Activated naive CD4-positive, alpha-beta T cell treated with anti-CD3 and anti-CD28 coated beads for 36 hours (primary cell): ENCODE measurements around the gene ASIC1. TPM values are rescaled to one million over a fixed set of nuclear protein-coding genes. Genes with fewer than 3 reads are reported as not detected.

ENCODE experiments used
- CTCF ChIA-PET: fragments of 350-600 bp; sonication (Branson Sonifier 250); formaldehyde crosslinking; loops from one replicate; lab custom pipeline; 2021; ENCODE audit warnings: antibody characterized with exemption; lab: Charles Lee
- DNase-seq: peaks from one replicate; pipeline ENCODE4 v3.0.0-alpha.2; 2020
- H3K27ac Mint-ChIP-seq: one replicate; pipeline ENCODE4 v1.8.0; 2021; ENCODE audit warnings: mild to moderate bottlenecking, mixed read lengths
- H3K27me3 Mint-ChIP-seq: one replicate; pipeline ENCODE4 v1.8.0; 2021; ENCODE audit warnings: low read depth, mixed read lengths
- H3K36me3 Mint-ChIP-seq: one replicate; pipeline ENCODE4 v1.8.0; 2021; ENCODE audit warnings: low read depth, mixed read lengths
- H3K4me1 Mint-ChIP-seq: one replicate; pipeline ENCODE4 v1.8.0; 2021; ENCODE audit warnings: low read depth, mixed read lengths
- H3K4me3 Mint-ChIP-seq: one replicate; pipeline ENCODE4 v1.8.0; 2021; ENCODE audit warnings: mild to moderate bottlenecking, moderate library complexity, mixed read lengths
- H3K9me3 Mint-ChIP-seq: one replicate; pipeline ENCODE4 v1.8.0; 2021; ENCODE audit warnings: mixed read lengths
- intact Hi-C: fragments of 100-400 bp; cut with micrococcal nuclease; formaldehyde crosslinking; loops from one replicate; pipeline ENCODE4 v1.15.1; 2023
- total RNA-seq, 2 experiments: library from RNA; stranded (reverse); gene quantifications; one replicate each; pipeline ENCODE4 v1.2.3, GENCODE V29; 2021

The ASIC1 gene
- total RNA-seq, 2 experiments from 2014 or later = 3.2 to 3.7 TPM

- Mint-ChIP-seq H3K27ac (no peak overlapping the region), H3K4me1 (peaks cover 4% of the 10 kb centered on the region), H3K36me3 (no peaks in the 10 kb centered on the region), H3K9me3 (no peaks in the 10 kb centered on the region), H3K27me3 (no peaks in the 10 kb centered on the region), H3K4me3 (no peak overlapping the region)
- intact Hi-C loops = no loop called here
- CTCF ChIA-PET = interaction anchor here (0.5 to 9.4 kb wide), 8 partner anchors 9 to 305 kb away, joined by 3 to 161 read pairs (median 4); no protein-coding TSS in a partner anchor
- DNase-seq = no peak
Measured at GRCh38 chr12:50065726-50066310, 8.4 kb downstream of the ASIC1 start.

GRCh38 chr12:50066402-50066801, 9.0 kb downstream of the ASIC1 start:
- peaks cover 4% of the 10 kb centered on the region for H3K4me1 Mint-ChIP-seq

GRCh38 chr12:50069069-50069468, 11.7 kb downstream of the ASIC1 start:
- no peaks in the 10 kb centered on the region for H3K9me3 Mint-ChIP-seq

More at GRCh38 chr12:50066402-50066801, 9.0 kb downstream of the ASIC1 start:
- H3K36me3 Mint-ChIP-seq = no peaks in the 10 kb centered on the region
- no peak for DNase-seq
- H3K4me3 Mint-ChIP-seq = no peak overlapping the region
- intact Hi-C loops = no loop called here
- H3K27me3 Mint-ChIP-seq = no peaks in the 10 kb centered on the region
- CTCF ChIA-PET = interaction anchor here (0.5 to 9.4 kb wide), 7 partner anchors 8 to 348 kb away, joined by 3 to 161 read pairs (median 4); no protein-coding TSS in a partner anchor
- no peaks in the 10 kb centered on the region for H3K9me3 Mint-ChIP-seq
- H3K27ac Mint-ChIP-seq = no peak overlapping the region

DNA sequence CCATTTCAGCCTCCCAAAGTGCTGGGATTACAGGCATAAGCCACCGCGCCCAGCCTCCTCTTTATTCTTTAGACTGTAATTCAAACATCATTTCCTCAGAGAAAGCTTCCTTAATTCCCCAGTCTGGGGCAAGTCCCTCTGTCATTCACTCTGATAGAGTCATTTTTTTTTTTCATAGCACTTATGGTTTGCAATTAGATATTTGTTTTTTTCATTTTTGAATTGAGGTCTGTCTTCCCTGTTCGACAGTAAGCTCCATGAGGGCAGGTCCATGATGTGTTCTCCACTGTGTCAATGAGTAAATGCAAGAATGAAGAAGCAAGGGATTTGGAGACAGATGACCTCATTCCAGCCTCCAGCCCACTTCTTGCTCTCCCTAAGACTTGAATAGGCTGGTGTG, 12.1 kb downstream of the ASIC1 start:
- Mint-ChIP-seq H3K4me1 (peaks cover 4% of the 10 kb centered on the region), H3K27ac (no peak overlapping the region), H3K36me3 (no peaks in the 10 kb centered on the region), H3K27me3 (no peaks in the 10 kb centered on the region), H3K4me3 (no peak overlapping the region), H3K9me3 (no peaks in the 10 kb centered on the region)
- CTCF ChIA-PET = interaction anchor here (0.7 to 9.4 kb wide), 21 partner anchors 9 to 354 kb away, joined by 3 to 161 read pairs (median 7); partner anchors contain the start of genes AQP6, ASIC1, CERS5 and COX14
- DNase-seq = no peak
- intact Hi-C loops = no loop called here

More at GRCh38 chr12:50069069-50069468, 11.7 kb downstream of the ASIC1 start:
- no peak for DNase-seq
- Mint-ChIP-seq H3K4me3 (no peak overlapping the region), H3K36me3 (no peaks in the 10 kb centered on the region), H3K27me3 (no peaks in the 10 kb centered on the region), H3K4me1 (peaks cover 4% of the 10 kb centered on the region), H3K27ac (no peak overlapping the region)
- intact Hi-C loops = no loop called here
- CTCF ChIA-PET = interaction anchor here (0.7 to 9.4 kb wide), 14 partner anchors 9 to 354 kb away, joined by 3 to 161 read pairs (median 11); partner anchors contain the start of genes ASIC1, COX14 and SMARCD1

GRCh38 chr12:50070314-50071060, 13.1 kb downstream of the ASIC1 start:
- H3K4me3 Mint-ChIP-seq = no peak overlapping the region
- no peaks in the 10 kb centered on the region for H3K9me3 Mint-ChIP-seq
- H3K27me3 Mint-ChIP-seq = no peaks in the 10 kb centered on the region
- DNase-seq = peak; percentile 81
- no peak overlapping the region for H3K27ac Mint-ChIP-seq
- intact Hi-C loops = loop anchor here (1.0 kb wide), 4 partner anchors 14 to 294 kb away; no protein-coding TSS in a partner anchor
- H3K4me1 Mint-ChIP-seq = peaks cover 5% of the 10 kb centered on the region
- CTCF ChIA-PET = interaction anchor here (0.6 to 9.4 kb wide), 42 partner anchors 10 to 1400 kb away, joined by 3 to 161 read pairs (median 4); partner anchors contain the start of genes AQP6, ASIC1, CERS5 and COX14
- no peaks in the 10 kb centered on the region for H3K36me3 Mint-ChIP-seq

- H3K36me3 Mint-ChIP-seq = no peaks in the 10 kb centered on the region
- peaks cover 5% of the 10 kb centered on the region for H3K4me1 Mint-ChIP-seq
- no peaks in the 10 kb centered on the region for H3K9me3 Mint-ChIP-seq
- no peak overlapping the region for H3K27ac Mint-ChIP-seq
- no peak overlapping the region for H3K4me3 Mint-ChIP-seq
- CTCF ChIA-PET = interaction anchor here (0.6 to 9.4 kb wide), 7 partner anchors 10 to 105 kb away, joined by 3 to 161 read pairs (median 25); partner anchors contain the start of gene SMARCD1
- no peaks in the 10 kb centered on the region for H3K27me3 Mint-ChIP-seq
- DNase-seq = no peak
- intact Hi-C loops = no loop called here
Measured at GRCh38 chr12:50072198-50072907, 15.0 kb downstream of the ASIC1 start.

- CTCF ChIA-PET = interaction anchor here (0.6 to 9.4 kb wide), 10 partner anchors 11 to 206 kb away, joined by 3 to 161 read pairs (median 5); partner anchors contain the start of gene SMARCD1
- no peaks in the 10 kb centered on the region for H3K36me3 Mint-ChIP-seq
- H3K4me3 Mint-ChIP-seq = no peak overlapping the region
- no peaks in the 10 kb centered on the region for H3K27me3 Mint-ChIP-seq
- DNase-seq = no peak
- no peaks in the 10 kb centered on the region for H3K9me3 Mint-ChIP-seq
- H3K27ac Mint-ChIP-seq = no peak overlapping the region
- intact Hi-C loops = no loop called here
- H3K4me1 Mint-ChIP-seq = peaks cover 5% of the 10 kb centered on the region
Measured at GRCh38 chr12:50073206-50073605, 15.8 kb downstream of the ASIC1 start.

- CTCF ChIA-PET = interaction anchor here (0.6 to 2.6 kb wide), 12 partner anchors 11 to 206 kb away, joined by 3 to 20 read pairs (median 4); partner anchors contain the start of gene SMARCD1
- no peaks in the 10 kb centered on the region for H3K27me3 Mint-ChIP-seq
- intact Hi-C loops = loop anchor here (2.0 kb wide), 1 partner anchor 59 kb away; no protein-coding TSS in a partner anchor
Measured at GRCh38 chr12:50073712-50074111, 16.3 kb downstream of the ASIC1 start.

GRCh38 chr12:50074936-50075807, 17.8 kb downstream of the ASIC1 start:
- Mint-ChIP-seq H3K4me3 (no peak overlapping the region), H3K9me3 (no peaks in the 10 kb centered on the region), H3K4me1 (peaks cover 5% of the 10 kb centered on the region), H3K27me3 (no peaks in the 10 kb centered on the region), H3K36me3 (no peaks in the 10 kb centered on the region), H3K27ac (no peak overlapping the region)
- intact Hi-C loops = loop anchor here (1.0 to 2.0 kb wide), 3 partner anchors 58 to 239 kb away; no protein-coding TSS in a partner anchor
- peak; percentile 88 for DNase-seq
- CTCF ChIA-PET = interaction anchor here (0.6 to 2.6 kb wide), 24 partner anchors 9 to 1019 kb away, joined by 3 to 20 read pairs (median 3); no protein-coding TSS in a partner anchor

More at GRCh38 chr12:50073712-50074111, 16.3 kb downstream of the ASIC1 start:
- Mint-ChIP-seq H3K9me3 (no peaks in the 10 kb centered on the region), H3K36me3 (no peaks in the 10 kb centered on the region), H3K4me3 (no peak overlapping the region), H3K4me1 (peaks cover 5% of the 10 kb centered on the region), H3K27ac (no peak overlapping the region)
- DNase-seq = no peak

- Mint-ChIP-seq H3K27me3 (no peaks in the 10 kb centered on the region), H3K4me1 (peaks cover 1% of the 10 kb centered on the region), H3K36me3 (no peaks in the 10 kb centered on the region), H3K9me3 (no peaks in the 10 kb centered on the region), H3K4me3 (no peak overlapping the region), H3K27ac (no peak overlapping the region)
- DNase-seq = no peak
- intact Hi-C loops = loop anchor here (1.0 to 2.0 kb wide), 3 partner anchors 57 to 239 kb away; no protein-coding TSS in a partner anchor
- CTCF ChIA-PET = interaction anchor here (0.9 to 2.5 kb wide), 7 partner anchors 10 to 108 kb away, joined by 3 to 14 read pairs (median 7); partner anchors contain the start of genes COX14 and SMARCD1
Measured at GRCh38 chr12:50075808-50076170, 18.4 kb downstream of the ASIC1 start.

DNA sequence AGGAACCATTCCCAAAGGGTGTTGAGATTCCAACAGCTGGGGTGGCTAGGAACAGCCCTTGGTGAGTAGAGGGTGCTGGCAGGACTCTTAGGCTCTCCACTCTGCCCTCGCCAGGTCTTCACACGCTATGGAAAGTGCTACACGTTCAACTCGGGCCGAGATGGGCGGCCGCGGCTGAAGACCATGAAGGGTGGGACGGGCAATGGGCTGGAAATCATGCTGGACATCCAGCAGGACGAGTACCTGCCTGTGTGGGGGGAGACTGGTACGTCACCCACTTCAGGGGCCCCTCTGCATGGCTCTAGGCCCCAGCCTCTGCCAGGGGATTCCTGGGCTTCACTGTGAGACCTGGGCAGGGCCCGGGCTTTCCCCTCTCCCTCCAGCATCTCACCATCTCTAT, 19.7 kb downstream of the ASIC1 start:
- intact Hi-C loops = no loop called here
- peaks cover 4% of the 10 kb centered on the region for H3K4me1 Mint-ChIP-seq
- DNase-seq = no peak
- no peaks in the 10 kb centered on the region for H3K36me3 Mint-ChIP-seq
- no peaks in the 10 kb centered on the region for H3K9me3 Mint-ChIP-seq
- H3K27me3 Mint-ChIP-seq = no peaks in the 10 kb centered on the region
- no peak overlapping the region for H3K4me3 Mint-ChIP-seq
- H3K27ac Mint-ChIP-seq = no peak overlapping the region
- CTCF ChIA-PET = interaction anchor here (1.0 to 1.7 kb wide), 8 partner anchors 9 to 110 kb away, joined by 3 to 9 read pairs (median 6); partner anchors contain the start of genes COX14 and SMARCD1
